ENCODE results near the gene EPHA6.

EPHA6 gene

GRCh38 chr3:97421565-97421964 is 607.2 kb downstream of the EPHA6 start:
- no peak overlapping the region for H3K4me3 ChIP-seq (ENCODE audit: control insufficient read depth, low read depth, low read length)

GRCh38 chr3:97425002-97425401 is 610.6 kb downstream of the EPHA6 start:
- no peak for TF ChIP-seq CTCF (conservative IDR thresholded peaks at IDR 0.05; ENCODE audit: control insufficient read depth, insufficient read depth, low read depth, low read length)
- no peak overlapping the region for H3K4me3 ChIP-seq (ENCODE audit: control insufficient read depth, low read depth, low read length)
- DNase-seq (ENCODE audit: low read depth), result no peak

More at GRCh38 chr3:97421565-97421964, 607.2 kb downstream of the EPHA6 start:
- no peak for TF ChIP-seq CTCF (conservative IDR thresholded peaks at IDR 0.05; ENCODE audit: control insufficient read depth, insufficient read depth, low read depth, low read length)
- no peak for DNase-seq (ENCODE audit: low read depth)

- no peak overlapping the region for H3K4me3 ChIP-seq (ENCODE audit: control insufficient read depth, low read depth, low read length)
- TF ChIP-seq CTCF (conservative IDR thresholded peaks at IDR 0.05; ENCODE audit: control insufficient read depth, insufficient read depth, low read depth, low read length), result no peak
- DNase-seq (ENCODE audit: low read depth), result no peak
These were observed 616.2 kb downstream of the EPHA6 start for GRCh38 chr3:97430601-97431000.

GRCh38 chr3:97432914-97433313 is 618.5 kb downstream of the EPHA6 start:
- no peak overlapping the region for H3K4me3 ChIP-seq (ENCODE audit: control insufficient read depth, low read depth, low read length)
- TF ChIP-seq CTCF (conservative IDR thresholded peaks at IDR 0.05; ENCODE audit: control insufficient read depth, insufficient read depth, low read depth, low read length), result no peak
- DNase-seq (ENCODE audit: low read depth), result no peak

- no peak for TF ChIP-seq CTCF (conservative IDR thresholded peaks at IDR 0.05; ENCODE audit: control insufficient read depth, insufficient read depth, low read depth, low read length)
- H3K4me3 ChIP-seq (ENCODE audit: control insufficient read depth, low read depth, low read length), result no peak overlapping the region
- no peak for DNase-seq (ENCODE audit: low read depth)
These were observed 623.7 kb downstream of the EPHA6 start for GRCh38 chr3:97438131-97438530.

- DNase-seq (ENCODE audit: low read depth), result no peak
- no peak for TF ChIP-seq CTCF (conservative IDR thresholded peaks at IDR 0.05; ENCODE audit: control insufficient read depth, insufficient read depth, low read depth, low read length)
- H3K4me3 ChIP-seq (ENCODE audit: control insufficient read depth, low read depth, low read length), result no peak overlapping the region
These were observed 625.0 kb downstream of the EPHA6 start for GRCh38 chr3:97439373-97439772.

- H3K4me3 ChIP-seq (ENCODE audit: control insufficient read depth, low read depth, low read length), result no peak overlapping the region
- no peak for TF ChIP-seq CTCF (conservative IDR thresholded peaks at IDR 0.05; ENCODE audit: control insufficient read depth, insufficient read depth, low read depth, low read length)
- no peak for DNase-seq (ENCODE audit: low read depth)
These were observed 649.6 kb downstream of the EPHA6 start for GRCh38 chr3:97464035-97464434.

Measured in fibroblast of mammary gland (primary cell).